Adrenal gland (tissue), 5 donors: Measurements from ENCODE around the gene OOSP1.

Experiments
- POLR2A ChIP-seq, 2 donors: fragments of 450-650 bp; IDR thresholded peaks; one replicate each; pipeline ENCODE4 v1.6.1; 2017; ENCODE audit warnings: antibody characterized with exemption in 2 of 2, mild to moderate bottlenecking in 2 of 2, moderate library complexity in 1 of 2
- TF ChIP-seq, protein P1 (sequence below), 6 experiments: fragments of 450-650 bp in 4 of 6; fragments of 200-600 bp in 2 of 6; sonication (generic) in 1 of 6; IDR thresholded peaks; 1 replicate in 5 of 6; 2 replicates in 1 of 6; pipeline versions ENCODE4 v1.5.1 to v1.8.0; 2016 to 2021; ENCODE audit warnings: antibody characterized with exemption in 6 of 6, mild to moderate bottlenecking in 2 of 6, moderate library complexity in 1 of 6
- donor health status: DM: no; HTN: no; CAD: no.

DNA sequence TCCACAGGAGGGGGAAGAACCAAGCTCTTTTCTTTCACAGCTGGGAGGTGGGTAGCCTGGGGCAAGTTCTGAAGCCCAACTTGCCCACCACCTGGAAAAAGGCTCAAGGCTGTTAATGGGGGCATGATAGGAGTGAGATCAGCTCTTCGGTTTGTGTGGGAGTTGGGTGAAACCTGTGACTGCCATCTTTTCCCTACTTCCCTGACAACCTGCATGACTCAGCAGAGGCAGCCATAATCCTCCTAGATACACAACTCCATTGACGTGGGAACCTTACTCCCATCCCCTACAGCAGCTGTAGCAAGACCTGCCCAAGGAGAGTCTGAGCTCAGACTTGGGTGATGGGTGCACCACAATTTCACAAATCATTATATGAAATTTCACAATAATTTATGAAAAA is 65.5 kb downstream of the OOSP1 start:
- TF ChIP-seq, protein P1, sequence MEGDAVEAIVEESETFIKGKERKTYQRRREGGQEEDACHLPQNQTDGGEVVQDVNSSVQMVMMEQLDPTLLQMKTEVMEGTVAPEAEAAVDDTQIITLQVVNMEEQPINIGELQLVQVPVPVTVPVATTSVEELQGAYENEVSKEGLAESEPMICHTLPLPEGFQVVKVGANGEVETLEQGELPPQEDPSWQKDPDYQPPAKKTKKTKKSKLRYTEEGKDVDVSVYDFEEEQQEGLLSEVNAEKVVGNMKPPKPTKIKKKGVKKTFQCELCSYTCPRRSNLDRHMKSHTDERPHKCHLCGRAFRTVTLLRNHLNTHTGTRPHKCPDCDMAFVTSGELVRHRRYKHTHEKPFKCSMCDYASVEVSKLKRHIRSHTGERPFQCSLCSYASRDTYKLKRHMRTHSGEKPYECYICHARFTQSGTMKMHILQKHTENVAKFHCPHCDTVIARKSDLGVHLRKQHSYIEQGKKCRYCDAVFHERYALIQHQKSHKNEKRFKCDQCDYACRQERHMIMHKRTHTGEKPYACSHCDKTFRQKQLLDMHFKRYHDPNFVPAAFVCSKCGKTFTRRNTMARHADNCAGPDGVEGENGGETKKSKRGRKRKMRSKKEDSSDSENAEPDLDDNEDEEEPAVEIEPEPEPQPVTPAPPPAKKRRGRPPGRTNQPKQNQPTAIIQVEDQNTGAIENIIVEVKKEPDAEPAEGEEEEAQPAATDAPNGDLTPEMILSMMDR (IDR thresholded peaks at IDR 0.05), result no peak
- no peak for TF ChIP-seq POLR2A (IDR thresholded peaks at IDR 0.05)
